GM18499 (cell line): ENCODE measurements around the gene MUC5AC.

Experiments used
- ATAC-seq: cut with Tn5 transposase; IDR thresholded peaks from one replicate; pipeline ENCODE4 v1.9.1; 2021; ENCODE audit warnings: moderate number of reproducible peaks; ENCODE audit not compliant: insufficient read depth, unreplicated experiment

MUC5AC gene

GRCh38 chr11:1220941-1221721 is 63.4 kb downstream of the MUC5AC start:
- ATAC-seq: no peak

DNA sequence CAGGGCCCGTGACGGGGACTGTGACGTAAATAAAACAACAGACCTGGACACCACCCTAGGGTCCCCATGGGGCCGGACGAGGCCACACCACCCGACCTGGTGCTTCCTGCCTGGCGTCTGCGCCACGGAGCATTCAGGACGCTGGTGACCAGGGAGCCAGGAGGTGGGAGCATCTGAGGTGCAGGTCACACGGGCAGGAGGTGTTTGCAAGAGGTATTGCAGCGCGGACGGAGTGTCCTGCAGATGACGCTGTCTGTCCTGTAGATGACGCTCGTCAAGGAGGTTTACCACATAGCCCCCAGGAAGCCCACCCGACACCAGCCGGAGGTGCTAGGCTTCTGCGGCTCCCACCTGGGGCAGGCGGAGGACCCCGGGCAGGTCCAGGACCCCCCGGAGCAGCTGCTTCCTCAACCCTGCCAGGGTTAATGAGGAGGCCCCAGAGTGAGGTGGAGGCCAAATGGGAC is 64.1 kb downstream of the MUC5AC start:
- no peak for ATAC-seq

GRCh38 chr11:1222491-1223345 is 65.0 kb downstream of the MUC5AC start, which contains the start of gene MUC5B:
MUC5B (plus strand) TSS chr11:1223066; CDS start chr11:1223124, 58 bp downstream.
- ATAC-seq: no peak

DNA sequence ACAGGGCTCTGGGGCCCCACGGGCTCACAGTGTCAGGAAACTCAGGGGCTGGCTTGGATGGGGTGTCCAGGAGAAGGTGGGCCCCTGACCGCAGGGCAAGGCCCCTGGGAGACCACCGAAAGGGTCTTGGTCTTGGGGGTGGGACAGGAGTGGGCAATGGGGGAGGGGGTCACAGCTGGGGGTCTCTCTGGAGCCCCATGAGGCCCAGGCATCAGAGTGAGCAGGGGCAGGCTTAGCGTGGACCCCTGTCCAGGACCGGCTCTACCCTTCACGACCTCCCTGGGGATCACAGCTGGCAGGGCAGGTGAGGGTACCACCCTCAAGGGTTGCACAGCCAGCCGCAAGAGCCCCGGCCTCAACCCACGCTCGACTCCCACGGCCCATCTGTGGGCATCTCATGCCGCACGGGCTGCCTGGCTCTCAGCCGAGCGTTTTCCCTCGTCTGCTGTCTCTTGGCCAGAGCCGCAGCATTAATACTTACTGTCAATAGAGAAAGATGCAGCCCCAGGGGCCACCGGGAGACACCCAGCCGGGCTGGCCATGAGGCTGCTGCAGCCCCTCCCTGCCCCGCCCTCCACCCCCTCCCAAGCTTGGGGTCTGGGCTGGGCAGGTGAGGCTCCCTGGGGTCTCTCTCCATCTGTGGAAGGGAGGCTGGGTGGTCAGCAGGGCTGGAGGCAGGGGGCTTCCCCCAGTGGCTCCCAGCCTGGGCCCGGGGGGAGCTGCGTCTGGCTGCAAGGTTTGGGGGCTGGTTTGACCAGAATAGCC is 65.8 kb downstream of the MUC5AC start:
- ATAC-seq: no peak

- ATAC-seq: no peak
Measured at GRCh38 chr11:1224111-1224490, 66.3 kb downstream of the MUC5AC start.

DNA sequence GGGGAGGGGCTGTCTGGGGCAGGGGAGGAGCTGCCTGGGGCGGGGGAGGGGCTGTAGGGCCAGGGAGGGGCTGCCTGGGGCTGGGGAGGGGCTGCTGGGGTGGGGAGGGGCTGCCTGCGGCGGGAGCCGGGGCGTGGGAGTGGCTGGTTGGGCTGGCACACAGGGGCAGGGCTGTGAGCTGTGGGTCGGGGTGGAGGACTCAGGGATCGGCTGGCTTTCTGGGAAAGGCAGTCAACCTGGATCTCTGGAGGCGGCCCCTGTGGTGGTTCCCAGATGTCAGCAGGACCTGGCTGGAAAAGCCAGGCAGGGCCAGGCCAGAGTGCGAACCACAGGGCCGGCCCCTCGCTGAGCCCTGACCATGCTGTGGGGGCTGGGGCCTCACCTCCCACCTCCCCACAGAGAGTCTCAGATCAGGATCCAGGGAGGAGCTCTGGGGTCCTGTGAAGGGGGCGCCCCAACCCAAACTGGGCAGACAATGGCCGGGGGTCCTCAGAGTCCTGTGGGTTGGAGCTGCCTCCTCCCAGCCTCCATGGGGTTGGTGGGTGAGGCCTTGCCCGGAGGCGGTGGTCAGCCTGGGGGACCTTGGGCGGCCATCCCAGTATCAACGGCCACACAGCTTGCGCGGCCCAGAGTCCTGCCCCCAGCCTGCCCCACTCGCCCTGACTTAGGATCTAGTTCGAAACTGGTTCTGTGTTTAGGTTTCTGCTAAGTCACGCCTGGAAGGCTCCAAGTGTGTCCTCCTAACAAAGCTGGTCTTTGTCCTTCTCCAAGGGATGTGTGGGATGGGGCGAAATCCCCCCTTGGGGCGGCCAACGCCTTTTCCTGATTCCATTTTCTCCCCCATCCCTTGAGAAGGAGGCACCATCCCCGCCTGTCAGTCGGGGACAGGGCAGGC is 67.0 kb downstream of the MUC5AC start:
- ATAC-seq: no peak

DNA sequence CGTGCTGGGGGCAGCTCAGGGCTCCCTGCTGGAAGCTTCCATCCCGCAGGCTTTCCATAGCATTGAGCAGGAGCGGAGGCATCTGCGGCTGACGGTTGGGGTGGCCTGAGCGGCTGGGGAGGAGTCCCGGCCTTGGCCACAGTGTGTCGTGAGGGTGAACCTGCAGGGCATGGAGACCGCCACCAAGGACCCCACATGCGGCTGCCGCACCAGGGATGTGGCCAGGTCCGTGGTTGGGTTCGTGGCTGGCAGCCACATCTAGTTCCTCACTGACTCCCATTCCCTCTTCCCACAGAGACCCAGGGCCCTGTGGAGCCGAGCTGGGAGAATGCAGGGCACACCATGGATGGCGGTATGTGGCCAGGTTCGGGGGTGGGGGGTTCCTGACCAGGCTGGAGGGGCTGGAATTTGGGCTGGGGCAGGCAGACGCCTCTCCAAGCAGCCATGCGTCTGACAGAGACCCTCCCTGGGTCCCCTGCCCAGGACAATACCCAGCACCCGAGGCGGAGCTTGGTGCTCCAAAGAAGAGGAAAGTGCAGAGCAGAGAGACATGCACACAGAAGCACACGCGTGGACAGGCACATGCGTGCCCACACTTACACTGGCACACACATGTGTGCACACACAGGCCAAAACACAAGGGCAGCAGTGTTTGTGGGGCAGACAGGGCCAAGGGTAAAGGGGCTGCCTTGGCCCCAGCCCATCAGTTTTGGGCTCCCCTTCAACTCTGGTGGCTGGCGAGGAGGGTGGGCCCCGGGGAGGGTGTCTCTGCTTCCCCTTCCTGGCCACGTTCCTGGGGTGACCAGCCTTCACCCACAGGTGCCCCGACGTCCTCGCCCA is 67.9 kb downstream of the MUC5AC start:
- ATAC-seq: no peak

DNA sequence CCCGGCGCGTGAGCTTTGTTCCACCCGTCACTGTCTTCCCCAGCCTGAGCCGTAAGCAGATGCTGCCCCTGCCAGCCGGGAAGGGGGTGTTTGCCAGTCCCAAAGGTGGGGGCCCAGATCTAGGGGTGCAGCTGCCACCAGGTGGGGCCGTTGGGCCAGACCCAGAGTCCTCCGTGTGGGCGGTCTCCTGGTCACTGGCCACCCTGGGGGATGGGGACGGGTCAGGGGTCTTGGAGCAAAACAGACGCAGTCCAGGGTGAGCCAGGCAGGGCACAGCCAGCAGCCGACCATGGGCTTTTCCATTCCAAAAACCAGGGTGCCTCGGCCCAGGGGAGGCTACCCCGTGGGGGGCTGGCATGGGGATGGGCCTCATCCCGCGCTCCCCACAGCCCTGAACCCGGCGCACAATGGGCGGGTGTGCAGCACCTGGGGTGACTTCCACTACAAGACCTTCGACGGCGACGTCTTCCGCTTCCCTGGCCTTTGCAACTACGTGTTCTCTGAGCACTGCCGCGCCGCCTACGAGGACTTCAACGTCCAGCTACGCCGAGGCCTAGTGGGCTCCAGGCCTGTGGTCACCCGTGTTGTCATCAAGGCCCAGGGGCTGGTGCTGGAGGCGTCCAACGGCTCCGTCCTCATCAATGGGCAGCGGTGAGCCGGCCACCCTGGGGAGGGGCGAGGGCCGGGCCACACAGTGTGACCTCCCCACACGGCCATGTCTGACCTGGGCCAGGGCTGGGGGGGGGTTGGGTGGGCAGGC is 68.7 kb downstream of the MUC5AC start:
- ATAC-seq: no peak

DNA sequence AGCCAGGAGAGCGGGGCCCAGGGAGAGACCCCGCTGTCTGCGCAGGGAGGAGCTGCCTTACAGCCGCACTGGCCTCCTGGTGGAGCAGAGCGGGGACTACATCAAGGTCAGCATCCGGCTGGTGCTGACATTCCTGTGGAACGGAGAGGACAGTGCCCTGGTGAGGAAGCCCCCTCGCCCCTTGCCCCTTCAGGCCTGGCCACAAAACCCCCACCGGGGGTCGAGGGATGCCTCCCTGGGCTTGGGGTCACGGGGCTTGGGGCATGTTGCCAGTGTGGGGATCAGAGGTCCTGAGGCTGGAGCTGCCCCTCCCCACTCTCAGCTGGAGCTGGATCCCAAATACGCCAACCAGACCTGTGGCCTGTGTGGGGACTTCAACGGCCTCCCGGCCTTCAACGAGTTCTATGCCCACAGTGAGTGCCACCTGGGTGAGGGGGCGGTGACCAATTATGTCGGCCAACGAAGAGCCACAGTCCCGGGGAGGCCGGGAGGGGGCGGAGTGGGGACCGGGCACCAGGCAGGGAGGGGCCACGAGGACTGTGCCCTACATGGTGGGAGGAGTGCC is 69.3 kb downstream of the MUC5AC start:
- ATAC-seq: no peak

DNA sequence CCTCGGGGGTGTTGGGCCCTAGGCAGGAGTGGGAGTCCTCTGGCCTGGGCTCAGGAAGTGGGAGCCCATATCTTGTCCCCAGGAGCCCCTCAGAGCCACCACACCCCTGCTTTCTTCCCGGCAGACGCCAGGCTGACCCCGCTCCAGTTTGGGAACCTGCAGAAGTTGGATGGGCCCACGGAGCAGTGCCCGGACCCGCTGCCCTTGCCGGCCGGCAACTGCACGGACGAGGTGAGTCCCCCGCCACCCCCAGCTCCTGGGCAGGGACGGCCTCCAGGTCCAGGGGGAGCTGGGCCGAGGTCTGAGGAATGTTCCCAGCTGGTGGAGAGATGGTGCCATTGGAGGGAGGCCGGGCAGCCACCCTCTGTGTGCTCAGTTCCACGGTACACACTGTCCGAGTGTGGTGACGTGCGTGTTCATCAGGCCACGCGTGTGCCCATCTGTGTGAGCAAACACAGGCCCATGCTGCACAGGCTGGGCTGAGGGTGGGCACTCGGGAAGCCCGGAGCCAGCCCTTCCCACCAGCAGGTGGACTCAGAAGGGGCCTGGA is 69.9 kb downstream of the MUC5AC start:
- ATAC-seq: no peak

- no peak for ATAC-seq
Measured at GRCh38 chr11:1228101-1228821, 70.5 kb downstream of the MUC5AC start.

GRCh38 chr11:1228921-1229451 is 71.2 kb downstream of the MUC5AC start:
- ATAC-seq: no peak

- no peak for ATAC-seq
Measured at GRCh38 chr11:1229471-1230120, 71.8 kb downstream of the MUC5AC start.

DNA sequence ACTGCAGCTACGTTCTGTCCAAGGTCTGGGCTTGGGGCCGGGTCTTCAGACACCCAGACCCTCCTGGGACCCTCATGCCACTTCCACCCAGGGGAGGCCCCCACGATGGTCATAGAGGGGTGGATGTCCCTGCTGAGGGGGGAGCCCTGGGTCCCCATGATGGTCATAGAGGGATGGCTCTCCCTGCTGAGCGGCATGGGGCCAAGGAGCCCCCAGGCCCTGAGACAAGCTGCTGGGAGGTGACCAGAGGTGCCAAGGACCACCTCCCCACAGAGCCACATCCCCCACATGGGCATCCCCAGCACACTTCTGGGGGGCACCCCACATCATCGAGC is 72.3 kb downstream of the MUC5AC start:
- no peak for ATAC-seq

DNA sequence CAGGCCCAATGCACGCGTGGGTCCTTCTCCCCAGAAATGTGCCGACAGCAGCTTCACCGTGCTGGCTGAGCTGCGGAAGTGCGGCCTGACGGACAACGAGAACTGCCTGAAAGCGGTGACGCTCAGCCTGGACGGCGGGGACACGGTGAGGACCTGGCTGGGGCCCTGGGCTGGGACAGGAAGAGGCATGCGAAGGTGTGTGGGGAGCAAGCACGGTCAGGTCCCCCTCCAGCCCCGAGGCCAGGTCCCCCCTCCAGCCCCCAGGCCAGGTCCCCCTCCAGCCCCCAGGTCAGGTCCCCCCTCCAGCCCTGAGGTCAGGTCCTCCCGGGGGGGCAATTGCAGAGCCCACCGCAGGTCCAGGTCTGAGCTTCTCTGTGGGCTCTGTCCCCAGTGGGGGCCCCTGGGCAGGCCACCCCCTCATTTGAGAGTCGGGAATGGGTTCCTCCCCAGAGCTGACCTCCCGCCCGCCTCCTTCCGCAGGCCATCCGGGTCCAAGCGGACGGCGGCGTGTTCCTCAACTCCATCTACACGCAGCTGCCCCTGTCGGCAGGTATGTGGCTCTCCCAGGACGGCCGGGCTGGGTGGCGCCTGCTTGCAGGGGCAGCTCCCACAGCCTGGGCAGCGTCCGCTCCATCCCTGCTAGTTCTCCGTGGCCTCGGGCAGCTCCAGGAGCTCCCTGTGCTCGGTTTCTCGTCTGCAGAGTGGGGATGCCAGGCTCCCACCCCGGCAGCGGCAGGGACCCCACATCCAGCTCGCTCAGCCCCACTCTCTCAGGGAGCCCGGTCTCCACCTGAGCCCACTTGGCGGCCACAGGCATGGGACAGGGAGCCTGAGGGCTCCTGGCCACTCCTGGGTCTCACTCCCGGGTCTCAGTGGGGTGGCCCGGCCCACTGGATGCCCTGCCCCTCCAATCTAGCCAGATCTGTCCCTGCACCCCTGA is 73.0 kb downstream of the MUC5AC start:
- no peak for ATAC-seq
